ENCODE measurements around the gene ZXDB.
A peak's percentile ranks its signal among the peaks of the same experiment; 100 is the strongest.
"Not testable (repeated sequence)": the region's sequence is repeated elsewhere in the genome, so short reads cannot be mapped to it uniquely, and the experiment has no call there.

Gene ZXDB

DNA sequence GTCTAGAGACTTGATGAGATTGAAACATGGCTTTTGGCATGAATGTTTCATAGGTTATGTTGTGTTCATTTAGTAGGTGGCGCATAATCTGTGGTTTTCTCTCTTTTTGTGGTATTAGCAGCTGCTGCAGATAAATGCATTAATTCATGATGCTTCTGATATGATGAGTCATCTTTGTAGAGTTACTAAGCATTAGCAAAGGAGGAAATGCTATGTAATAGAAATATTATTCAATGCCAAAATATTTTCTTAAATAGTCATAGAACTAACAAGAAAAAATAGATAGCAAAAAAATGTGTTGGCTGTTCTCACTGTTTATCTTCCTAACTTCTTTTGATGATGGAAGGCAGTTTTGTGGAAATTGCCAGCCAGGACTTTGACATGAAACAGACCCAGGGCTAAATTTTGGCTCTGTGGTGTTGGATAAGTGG, 3.6 kb downstream of the ZXDB start:
- no peak for DNase-seq (ENCODE audit: low read depth, low spot score)
- Histone ChIP-seq H3K9ac (ENCODE audit: insufficient read length, low read depth) (no peak overlapping the region), H3K4me1 (ENCODE audit: insufficient read depth, insufficient read length) (no peaks in the 10 kb centered on the region), H3K36me3 (ENCODE audit: insufficient read depth, insufficient read length, low read length) (peaks cover 8% of the 10 kb centered on the region), H3K27me3 (ENCODE audit: insufficient read depth, insufficient read length) (no peaks in the 10 kb centered on the region), H3K4me3 (ENCODE audit: insufficient read length, low read depth) (no peak overlapping the region), H3K9me3 (ENCODE audit: insufficient read depth, low read length) (no peaks in the 10 kb centered on the region)
- TF ChIP-seq ZNF274 (IDR thresholded peaks at IDR 0.05; ENCODE audit: low read depth, low read length) = no peak
- TF ChIP-seq YY1 (IDR thresholded peaks at IDR 0.05; ENCODE audit: insufficient read depth, insufficient read length) = no peak
- TF ChIP-seq SUZ12 (IDR thresholded peaks at IDR 0.05; ENCODE audit: extremely low read depth, insufficient read depth, insufficient read length) = no peak

DNA sequence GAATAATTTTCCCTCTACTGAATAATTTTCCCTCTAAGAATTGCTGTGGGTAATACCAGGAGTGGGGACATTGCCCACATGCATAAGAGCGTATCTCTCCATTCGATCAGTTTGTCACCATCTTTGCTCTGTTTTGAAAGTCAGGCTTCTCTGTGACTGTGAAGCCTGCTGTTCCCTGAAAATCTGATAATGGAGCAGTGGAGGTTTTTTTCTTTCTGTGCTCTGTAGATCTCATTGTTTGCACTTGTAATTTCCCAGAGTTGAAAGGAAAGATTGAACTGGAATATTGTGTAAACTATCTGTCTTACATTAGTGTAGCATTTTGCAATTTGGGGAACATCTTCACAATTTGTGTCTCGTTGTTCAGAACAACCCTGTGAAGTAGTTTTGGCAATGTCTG, 4.3 kb downstream of the ZXDB start:
- H3K27me3 ChIP-seq (ENCODE audit: insufficient read depth, insufficient read length) = no peaks in the 10 kb centered on the region
- H3K36me3 ChIP-seq (ENCODE audit: insufficient read depth, insufficient read length, low read length) = peaks cover 8% of the 10 kb centered on the region
- TF ChIP-seq YY1 (IDR thresholded peaks at IDR 0.05; ENCODE audit: insufficient read depth, insufficient read length) = no peak
- H3K9me3 ChIP-seq (ENCODE audit: insufficient read depth, low read length) = no peaks in the 10 kb centered on the region
- peak overlapping the region; percentile 4 for H3K4me3 ChIP-seq (ENCODE audit: insufficient read length, low read depth)
- no peak for DNase-seq (ENCODE audit: low read depth, low spot score)
- no peak overlapping the region for H3K9ac ChIP-seq (ENCODE audit: insufficient read length, low read depth)
- no peaks in the 10 kb centered on the region for H3K4me1 ChIP-seq (ENCODE audit: insufficient read depth, insufficient read length)

- Histone ChIP-seq H3K27me3 (ENCODE audit: insufficient read depth, insufficient read length) (no peaks in the 10 kb centered on the region), H3K4me1 (ENCODE audit: insufficient read depth, insufficient read length) (no peaks in the 10 kb centered on the region), H3K36me3 (ENCODE audit: insufficient read depth, insufficient read length, low read length) (peaks cover 8% of the 10 kb centered on the region), H3K4me3 (ENCODE audit: insufficient read length, low read depth) (no peak overlapping the region), H3K9me3 (ENCODE audit: insufficient read depth, low read length) (no peaks in the 10 kb centered on the region), H3K9ac (ENCODE audit: insufficient read length, low read depth) (no peak overlapping the region)
- DNase-seq (ENCODE audit: low read depth, low spot score) = no peak
- TF ChIP-seq ZNF274 (IDR thresholded peaks at IDR 0.05; ENCODE audit: low read depth, low read length) (no peak), YY1 (IDR thresholded peaks at IDR 0.05; ENCODE audit: insufficient read depth, insufficient read length) (no peak)
Observed at GRCh38 chrX:57596516-57596915, 4.7 kb downstream of the ZXDB start.

DNA sequence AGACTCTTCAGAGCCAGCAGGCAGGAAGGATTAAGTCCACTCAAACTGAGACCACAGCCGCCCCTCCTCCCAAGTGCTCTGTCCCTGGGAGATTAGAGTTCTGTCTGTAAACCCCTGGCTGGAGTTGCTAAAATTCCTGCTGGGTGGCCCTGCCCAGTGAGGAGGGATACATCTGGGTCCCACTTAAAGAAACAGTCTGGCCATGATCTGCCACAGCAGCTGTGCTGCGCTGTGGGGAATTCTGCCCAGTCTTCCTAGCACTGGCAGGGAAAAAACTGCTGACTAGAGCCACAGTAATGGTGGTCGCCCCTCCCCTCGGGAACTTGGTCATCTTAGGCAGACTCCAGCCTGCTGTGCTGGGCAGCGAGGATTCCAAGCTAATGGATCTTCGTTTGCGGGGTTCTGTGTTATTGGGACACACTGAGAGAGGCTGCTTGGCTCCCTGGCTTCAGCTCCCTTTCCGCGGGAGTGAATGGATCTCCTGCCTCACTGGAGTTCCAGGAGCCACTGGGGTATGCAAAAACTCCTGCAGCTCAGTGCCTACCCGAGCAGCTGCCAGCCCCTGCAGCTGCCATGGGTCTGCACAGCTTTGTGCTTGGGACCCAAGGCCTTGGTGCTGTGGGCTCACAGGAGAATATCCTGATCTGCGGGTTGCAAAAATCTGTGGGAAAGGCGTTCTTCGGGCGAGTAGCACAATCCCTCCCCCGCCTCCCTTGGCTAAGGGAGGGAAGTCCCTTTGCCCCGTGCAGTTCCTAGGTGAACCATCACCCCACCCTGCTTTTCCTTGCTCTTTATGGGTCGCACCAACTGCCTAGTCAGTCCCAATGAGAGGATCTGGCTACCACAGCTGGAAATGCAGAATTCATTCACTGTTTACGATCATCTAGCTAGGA, 15.7 kb downstream of the ZXDB start:
- Histone ChIP-seq H3K4me1 (ENCODE audit: insufficient read depth, insufficient read length) (no peaks in the 10 kb centered on the region), H3K36me3 (ENCODE audit: insufficient read depth, insufficient read length, low read length) (no peaks in the 10 kb centered on the region), H3K4me3 (ENCODE audit: insufficient read length, low read depth) (no peak overlapping the region), H3K27me3 (ENCODE audit: insufficient read depth, insufficient read length) (no peaks in the 10 kb centered on the region), H3K9ac (ENCODE audit: insufficient read length, low read depth) (no peak overlapping the region), H3K9me3 (ENCODE audit: insufficient read depth, low read length) (no peaks in the 10 kb centered on the region)
- no peak for TF ChIP-seq SUZ12 (IDR thresholded peaks at IDR 0.05; ENCODE audit: extremely low read depth, insufficient read depth, insufficient read length)
- no peak for TF ChIP-seq YY1 (IDR thresholded peaks at IDR 0.05; ENCODE audit: insufficient read depth, insufficient read length)
- no peak for TF ChIP-seq ZNF274 (IDR thresholded peaks at IDR 0.05; ENCODE audit: low read depth, low read length)
- DNase-seq (ENCODE audit: low read depth, low spot score) = no peak

GRCh38 chrX:57613351-57613750, 21.5 kb downstream of the ZXDB start:
- H3K4me1 ChIP-seq (ENCODE audit: insufficient read depth, insufficient read length); H3K9me3 ChIP-seq (ENCODE audit: insufficient read depth, low read length); DNase-seq (ENCODE audit: low read depth, low spot score); H3K4me3 ChIP-seq (ENCODE audit: insufficient read length, low read depth); H3K9ac ChIP-seq (ENCODE audit: insufficient read length, low read depth); H3K27me3 ChIP-seq (ENCODE audit: insufficient read depth, insufficient read length); H3K36me3 ChIP-seq (ENCODE audit: insufficient read depth, insufficient read length, low read length): not testable (repeated sequence)

DNA sequence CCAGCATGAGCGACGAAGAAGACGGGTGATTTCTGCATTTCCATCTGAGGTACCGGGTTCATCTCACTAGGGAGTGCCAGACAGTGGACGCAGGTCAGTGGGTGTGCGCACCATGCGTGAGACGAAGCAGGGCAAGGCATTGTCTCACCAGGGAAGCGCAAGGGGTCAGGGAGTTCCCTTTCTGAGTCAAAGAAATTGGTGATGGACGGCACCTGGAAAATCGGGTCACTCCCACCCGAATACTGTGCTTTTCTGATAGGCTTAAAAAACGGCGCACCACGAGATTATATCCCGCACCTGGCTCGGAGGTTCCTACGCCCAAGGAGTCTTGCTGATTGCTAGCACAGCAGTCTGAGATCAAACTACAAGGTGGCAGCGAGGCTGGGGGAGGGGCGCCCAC, 37.6 kb downstream of the ZXDB start:
- not testable (repeated sequence) for DNase-seq (ENCODE audit: low read depth, low spot score); H3K4me3 ChIP-seq (ENCODE audit: insufficient read length, low read depth); H3K9ac ChIP-seq (ENCODE audit: insufficient read length, low read depth); H3K9me3 ChIP-seq (ENCODE audit: insufficient read depth, low read length); H3K36me3 ChIP-seq (ENCODE audit: insufficient read depth, insufficient read length, low read length); H3K27me3 ChIP-seq (ENCODE audit: insufficient read depth, insufficient read length); H3K4me1 ChIP-seq (ENCODE audit: insufficient read depth, insufficient read length)

GRCh38 chrX:57640674-57641016, 48.8 kb downstream of the ZXDB start:
- H3K9me3 ChIP-seq (ENCODE audit: insufficient read depth, low read length) = no peaks in the 10 kb centered on the region
- no peaks in the 10 kb centered on the region for H3K27me3 ChIP-seq (ENCODE audit: insufficient read depth, insufficient read length)
- no peak for DNase-seq (ENCODE audit: low read depth, low spot score)
- no peaks in the 10 kb centered on the region for H3K4me1 ChIP-seq (ENCODE audit: insufficient read depth, insufficient read length)
- H3K9ac ChIP-seq (ENCODE audit: insufficient read length, low read depth) = no peak overlapping the region
- no peak overlapping the region for H3K4me3 ChIP-seq (ENCODE audit: insufficient read length, low read depth)
- TF ChIP-seq YY1 (IDR thresholded peaks at IDR 0.05; ENCODE audit: insufficient read depth, insufficient read length) = no peak
- no peaks in the 10 kb centered on the region for H3K36me3 ChIP-seq (ENCODE audit: insufficient read depth, insufficient read length, low read length)

DNA sequence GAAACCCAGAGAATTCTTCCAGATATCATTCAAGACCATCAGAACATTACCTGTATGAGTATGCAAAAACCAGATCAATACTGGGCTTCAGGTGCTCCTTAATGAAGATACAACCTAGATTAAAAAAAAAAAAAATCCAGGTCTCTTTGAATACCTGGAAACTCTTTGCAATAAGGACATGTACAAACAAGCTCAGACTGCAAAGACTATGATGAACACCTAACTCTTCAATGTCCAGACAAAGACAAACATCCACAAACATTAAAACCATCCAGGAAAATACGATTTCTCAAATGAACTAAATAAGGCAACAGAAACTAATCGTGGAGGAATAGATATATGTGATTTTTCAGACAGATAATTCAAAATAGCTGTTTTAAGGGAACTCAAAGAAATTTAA, 49.5 kb downstream of the ZXDB start:
- no peak for TF ChIP-seq SUZ12 (IDR thresholded peaks at IDR 0.05; ENCODE audit: extremely low read depth, insufficient read depth, insufficient read length)
- no peak for TF ChIP-seq YY1 (IDR thresholded peaks at IDR 0.05; ENCODE audit: insufficient read depth, insufficient read length)
- TF ChIP-seq ZNF274 (IDR thresholded peaks at IDR 0.05; ENCODE audit: low read depth, low read length) = no peak
- Histone ChIP-seq H3K9me3 (ENCODE audit: insufficient read depth, low read length) (no peaks in the 10 kb centered on the region), H3K4me3 (ENCODE audit: insufficient read length, low read depth) (no peak overlapping the region), H3K9ac (ENCODE audit: insufficient read length, low read depth) (no peak overlapping the region), H3K4me1 (ENCODE audit: insufficient read depth, insufficient read length) (no peaks in the 10 kb centered on the region), H3K36me3 (ENCODE audit: insufficient read depth, insufficient read length, low read length) (no peaks in the 10 kb centered on the region), H3K27me3 (ENCODE audit: insufficient read depth, insufficient read length) (no peaks in the 10 kb centered on the region)
- DNase-seq (ENCODE audit: low read depth, low spot score) = no peak
